NCI-H2107 treated with DMSO at 0.1 percent for 48 hours (cell line): Measurements from ENCODE around the gene FERMT1.
"Not testable (repeated sequence)": the region's sequence is repeated elsewhere in the genome, so short reads cannot be mapped to it uniquely, and the experiment has no call there.

Experiments
- DNase-seq: peaks from one replicate; lab custom pipeline; 2025; ENCODE audit not compliant: unreplicated experiment; lab: John Stamatoyannopoulos, UW

Gene FERMT1

DNA sequence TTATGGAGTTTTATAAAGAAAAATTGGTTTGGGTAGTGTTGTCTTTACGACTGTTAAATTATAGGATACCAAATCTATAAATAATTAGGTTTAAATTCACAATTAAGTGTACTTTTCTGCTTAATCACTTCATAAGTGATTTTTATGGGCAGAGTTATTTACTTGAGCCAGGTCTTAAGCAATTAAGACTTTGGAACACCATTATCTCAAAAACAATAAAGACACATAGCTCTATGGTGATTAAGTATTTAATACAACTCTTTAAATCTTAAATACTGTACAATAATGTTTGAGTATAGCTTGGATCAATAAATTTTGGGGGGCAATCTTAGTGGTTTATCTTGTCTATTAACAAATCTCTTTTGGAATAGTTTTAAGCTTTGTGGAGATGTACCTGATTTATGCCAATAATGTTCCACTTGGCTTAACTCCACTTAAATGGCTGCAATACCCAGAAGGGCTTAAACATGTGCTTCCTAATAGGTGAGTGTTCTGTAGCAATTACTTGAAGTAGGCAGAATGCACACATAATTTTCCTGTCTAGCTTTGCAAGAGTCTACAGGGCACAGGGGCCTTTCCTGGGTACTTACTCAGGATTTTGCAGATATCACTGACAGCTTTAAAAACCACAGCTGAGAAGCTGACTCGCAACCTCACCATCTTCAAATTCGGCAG is 7.5 kb downstream of the FERMT1 start:
- DNase-seq, result no peak

DNA sequence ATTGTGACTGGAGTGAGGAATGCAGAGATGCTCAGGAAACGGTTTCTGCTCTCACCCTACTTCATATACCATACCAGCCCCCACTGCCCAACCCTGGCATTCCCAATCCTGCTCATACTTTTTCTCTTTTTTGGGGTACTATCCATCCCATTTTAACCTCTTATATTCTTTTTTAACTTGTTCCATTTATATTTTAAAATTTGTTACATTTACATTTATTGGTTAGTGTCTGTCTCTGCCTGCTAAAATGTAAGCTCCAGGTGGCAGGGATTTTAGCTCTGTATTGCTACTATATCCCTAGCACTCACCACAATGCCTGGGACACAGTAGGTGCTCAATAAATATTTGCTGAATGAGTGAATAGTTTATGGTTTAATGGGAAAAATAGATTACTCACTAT is 8.1 kb downstream of the FERMT1 start:
- DNase-seq, result no peak

DNA sequence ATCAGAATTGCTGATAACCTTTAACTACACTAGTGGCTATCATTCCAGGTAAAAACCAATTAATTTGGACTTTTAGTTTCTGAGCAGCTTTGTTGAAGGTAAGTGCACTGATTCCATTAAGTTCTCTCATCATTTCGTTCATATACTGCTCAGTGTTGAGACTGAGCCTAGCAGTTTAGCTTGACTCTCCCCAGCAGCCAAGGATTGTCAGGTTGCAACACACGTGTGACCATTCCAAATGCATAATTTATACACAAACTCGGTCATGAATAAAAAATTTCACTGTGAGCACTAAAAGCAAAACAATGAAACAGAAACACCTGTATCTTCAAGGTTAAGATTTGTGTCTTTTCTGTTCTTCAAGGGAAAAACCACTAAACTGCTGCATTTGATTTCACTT is 8.9 kb downstream of the FERMT1 start:
- DNase-seq, result no peak

DNA sequence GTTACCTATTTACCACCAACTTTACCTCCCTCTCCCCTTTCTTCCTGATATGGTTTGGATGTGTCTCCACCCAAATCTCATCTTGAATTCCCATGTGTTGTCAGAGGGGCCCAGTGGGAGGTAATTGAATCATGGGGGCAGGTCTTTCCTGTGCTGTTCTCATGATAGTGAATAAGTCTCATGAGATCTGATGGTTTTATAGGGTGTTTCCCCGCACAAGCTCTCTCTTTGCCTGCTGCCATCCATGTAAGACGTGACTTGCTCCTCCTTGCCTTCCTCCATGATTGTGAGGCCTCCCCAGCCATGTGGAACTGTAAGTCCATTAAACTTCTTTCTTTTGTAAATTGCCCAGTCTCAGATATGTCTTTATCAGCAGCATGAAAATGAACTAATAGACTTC is 9.9 kb downstream of the FERMT1 start:
- DNase-seq, result not testable (repeated sequence)

DNA sequence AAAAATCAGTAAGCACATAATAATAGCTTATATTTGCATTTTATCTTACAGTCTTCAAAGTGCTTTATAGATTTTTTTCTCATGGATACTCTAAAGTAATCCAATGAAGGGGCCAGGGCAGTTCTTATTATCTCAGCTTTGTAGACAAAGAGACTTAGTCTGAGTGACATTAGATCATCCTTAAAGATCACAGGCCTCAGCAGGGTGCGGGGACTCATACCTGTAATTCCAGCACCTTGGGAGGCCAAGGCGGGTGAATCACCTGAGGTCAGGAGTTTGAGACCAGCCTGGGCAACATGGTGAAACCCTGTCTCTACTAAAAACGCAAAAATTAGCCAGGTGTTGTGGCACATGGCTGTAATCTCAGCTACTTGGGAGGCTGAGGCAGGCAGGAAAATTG is 14.5 kb downstream of the FERMT1 start:
- DNase-seq, result no peak

DNA sequence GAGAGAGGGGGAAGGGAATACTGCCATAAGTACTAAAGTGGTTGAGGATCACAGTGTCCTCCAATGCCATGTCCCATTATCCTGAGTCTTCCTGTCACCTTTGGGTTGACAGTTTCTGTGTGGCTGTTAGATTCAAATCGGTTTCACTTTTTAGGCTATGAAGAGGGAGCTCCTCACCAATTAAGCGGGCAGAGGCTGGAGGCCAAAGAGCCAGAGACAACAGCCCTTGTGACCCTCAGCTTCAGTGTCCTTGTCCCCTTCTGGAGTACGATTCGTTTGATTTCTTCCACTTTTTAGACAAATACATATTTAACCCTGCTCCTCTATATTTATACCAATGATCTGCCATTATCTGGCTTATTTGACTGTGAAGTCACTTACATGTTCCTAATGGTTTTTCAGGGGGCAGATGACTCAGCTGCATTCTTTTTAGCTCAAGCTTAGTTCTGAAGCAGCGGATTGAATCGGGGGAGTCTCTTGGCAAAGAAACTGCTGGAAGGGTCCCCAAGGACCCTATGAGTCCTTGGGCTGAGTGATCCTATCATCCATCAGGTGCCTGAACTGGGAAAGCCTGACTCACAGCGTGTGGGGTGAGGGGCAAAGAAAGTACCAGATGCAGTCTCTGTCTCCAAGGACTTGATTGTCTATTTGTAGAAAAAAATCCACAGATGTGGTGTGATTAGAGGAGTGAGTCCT is 18.2 kb downstream of the FERMT1 start:
- no peak for DNase-seq

DNA sequence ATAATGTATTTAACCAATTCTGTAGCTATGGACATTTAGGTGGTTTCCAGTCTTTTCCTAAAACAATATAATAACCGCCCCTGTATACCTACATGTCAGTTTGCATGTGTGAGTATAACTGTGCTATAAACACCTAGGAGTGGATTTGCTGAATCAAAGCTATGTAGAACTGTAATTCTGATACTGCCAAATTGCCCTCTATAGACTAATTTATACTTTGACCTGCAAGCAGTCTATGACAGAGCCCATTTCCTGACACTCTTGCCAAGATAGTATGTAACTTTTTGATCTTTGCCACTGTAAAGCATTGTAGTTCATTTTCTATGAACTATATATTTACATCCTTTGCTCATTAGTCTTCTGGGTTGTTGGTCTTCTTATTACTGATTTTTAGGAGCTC is 19.5 kb downstream of the FERMT1 start:
- no peak for DNase-seq

DNA sequence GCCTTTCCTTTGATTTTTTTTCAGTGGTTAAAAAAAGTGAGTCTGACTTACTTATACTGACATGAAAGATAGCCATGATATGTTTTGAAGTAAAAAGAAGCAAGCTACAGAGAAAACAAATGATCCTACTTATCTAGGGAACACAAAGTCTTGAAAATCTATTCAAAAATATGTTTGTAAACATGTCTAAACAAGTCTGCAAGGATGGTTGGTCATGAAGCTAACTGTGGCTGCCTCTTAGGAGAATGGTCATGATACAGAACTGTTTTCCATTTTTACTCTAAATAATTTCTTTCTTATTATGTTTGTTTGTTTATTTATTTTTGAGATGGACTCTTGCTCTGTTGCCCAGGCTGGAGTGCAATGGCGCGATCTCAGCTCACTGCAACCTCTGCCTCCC is 21.5 kb downstream of the FERMT1 start:
- DNase-seq, result no peak

DNA sequence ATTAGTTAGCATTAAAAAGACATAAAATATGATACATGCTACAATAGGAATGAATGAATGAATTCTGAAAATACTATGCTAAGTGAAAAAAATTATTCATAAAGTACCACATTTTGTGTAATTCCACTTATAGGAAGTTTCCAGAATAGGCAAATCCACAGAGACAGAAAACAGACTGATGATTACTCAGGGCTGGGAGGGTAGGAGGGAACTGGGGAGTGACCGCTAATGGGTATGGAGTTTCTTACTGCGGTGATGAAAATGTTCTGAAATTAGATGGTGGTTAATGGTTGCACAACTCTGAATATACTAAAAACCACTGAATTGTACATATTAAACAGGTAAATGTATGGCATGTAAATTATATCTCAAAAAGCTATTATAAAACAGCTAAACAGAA is 22.6 kb downstream of the FERMT1 start:
- DNase-seq, result no peak

DNA sequence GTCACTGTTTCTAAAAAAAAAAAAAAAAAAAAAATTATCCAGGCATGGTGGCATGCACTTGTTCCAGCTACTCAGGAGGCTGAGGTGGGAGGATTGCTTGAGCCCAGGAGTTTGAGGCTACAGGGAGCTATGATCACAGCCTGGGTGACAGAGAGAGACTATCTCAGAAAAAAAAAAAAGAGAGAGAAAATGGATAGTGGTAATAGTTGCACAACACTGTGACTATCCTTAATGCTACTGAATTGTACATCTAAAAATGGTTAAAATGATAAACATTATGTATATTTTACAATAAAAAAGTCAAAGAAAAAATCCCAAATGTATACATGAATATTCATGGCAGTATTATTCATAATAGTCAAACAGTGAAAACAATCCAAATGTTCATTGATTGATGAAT is 23.0 kb downstream of the FERMT1 start:
- no peak for DNase-seq

DNA sequence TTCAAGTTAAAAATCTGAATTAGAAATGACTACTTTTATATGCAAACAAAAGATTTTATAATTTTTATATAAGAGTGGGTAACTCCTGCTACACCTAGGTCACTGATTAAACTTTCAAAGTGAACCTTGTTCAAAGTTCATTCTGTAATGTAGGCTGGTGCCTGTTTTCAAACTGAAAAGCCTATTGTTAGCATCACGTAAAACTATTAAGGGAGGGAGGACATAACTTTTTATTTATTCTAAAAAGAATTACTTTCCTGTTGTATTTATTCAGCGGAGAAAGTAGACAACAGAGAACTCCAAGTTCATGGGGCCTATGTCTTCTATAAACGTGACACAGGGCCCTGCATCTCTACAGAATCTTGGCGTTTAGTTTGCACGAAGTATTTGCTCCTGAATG is 27.4 kb downstream of the FERMT1 start:
- DNase-seq, result no peak

DNA sequence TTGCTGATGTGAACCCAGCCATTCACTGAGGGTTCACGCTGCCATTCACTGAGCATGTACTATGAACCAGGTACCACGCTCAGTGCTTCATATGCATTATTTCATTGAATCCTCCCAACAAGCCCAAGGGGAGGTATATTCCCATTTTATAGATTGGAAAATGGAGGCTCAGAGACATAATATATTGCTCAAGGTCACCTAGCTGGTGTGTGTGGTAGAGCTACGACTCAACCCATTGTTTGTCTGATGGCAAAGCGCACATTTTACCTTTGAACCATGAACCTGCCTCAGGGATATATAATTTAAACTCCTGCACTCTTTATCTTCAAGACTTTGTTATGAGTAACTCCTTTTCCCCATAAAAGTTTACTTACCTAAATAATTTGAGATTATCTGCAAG is 28.3 kb downstream of the FERMT1 start:
- no peak for DNase-seq

DNA sequence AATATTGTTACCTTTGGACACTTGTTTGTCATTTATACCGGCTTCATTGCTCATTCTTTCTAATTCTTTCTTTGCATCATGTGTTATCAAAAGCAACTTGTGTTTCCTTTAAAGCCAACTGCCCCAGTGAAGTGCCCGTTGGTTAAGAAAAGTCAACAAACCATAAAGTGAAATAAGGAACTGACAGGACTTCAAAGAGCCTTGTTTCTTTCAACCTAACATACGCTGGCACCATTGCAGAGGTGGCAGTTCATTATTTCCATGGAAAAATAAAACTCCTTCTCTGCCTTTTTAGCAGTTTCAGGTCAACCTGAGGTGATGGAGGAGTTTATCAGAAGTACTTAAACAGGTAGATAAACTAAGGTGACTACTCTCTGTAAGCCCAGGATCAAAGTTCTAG is 28.8 kb downstream of the FERMT1 start:
- no peak for DNase-seq

DNA sequence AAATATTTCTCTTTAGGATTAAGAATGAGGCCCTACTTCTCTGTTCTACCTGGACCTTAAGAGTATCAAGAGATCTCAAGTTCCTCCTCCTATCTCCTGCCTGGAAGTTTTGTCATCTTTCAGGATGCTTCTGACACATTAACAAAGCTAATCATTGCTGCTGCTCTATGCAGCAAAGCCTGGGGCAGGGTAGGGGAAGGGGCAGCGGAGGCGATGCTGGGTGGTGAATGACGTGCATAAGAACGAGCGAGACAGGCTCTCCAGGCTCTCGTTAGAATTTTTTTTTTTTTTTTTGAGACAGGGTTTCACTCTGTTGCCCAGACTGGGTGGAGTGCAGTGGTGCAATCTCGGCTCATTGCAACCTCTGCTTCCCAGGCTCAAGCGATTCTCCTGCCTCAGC is 31.2 kb downstream of the FERMT1 start:
- DNase-seq, result no peak

DNA sequence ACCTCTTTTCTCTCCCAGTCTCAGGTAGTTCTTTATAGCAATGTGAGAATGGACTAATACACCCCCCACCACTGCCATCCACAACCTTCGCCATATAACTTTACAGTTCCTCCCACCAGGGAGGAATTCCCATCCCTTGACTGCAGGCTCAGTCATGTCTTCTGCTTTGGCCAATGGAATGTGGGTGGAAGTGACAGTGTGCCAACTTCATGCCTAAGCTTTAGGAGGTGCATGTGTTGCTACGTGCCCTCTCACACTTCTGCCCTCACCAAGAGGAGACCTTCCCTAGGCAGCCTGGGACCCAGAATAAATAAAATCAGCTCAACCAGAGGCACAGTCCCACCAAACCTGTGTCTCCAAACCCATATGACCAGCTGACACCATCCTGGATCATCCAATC is 36.0 kb downstream of the FERMT1 start:
- DNase-seq, result no peak

DNA sequence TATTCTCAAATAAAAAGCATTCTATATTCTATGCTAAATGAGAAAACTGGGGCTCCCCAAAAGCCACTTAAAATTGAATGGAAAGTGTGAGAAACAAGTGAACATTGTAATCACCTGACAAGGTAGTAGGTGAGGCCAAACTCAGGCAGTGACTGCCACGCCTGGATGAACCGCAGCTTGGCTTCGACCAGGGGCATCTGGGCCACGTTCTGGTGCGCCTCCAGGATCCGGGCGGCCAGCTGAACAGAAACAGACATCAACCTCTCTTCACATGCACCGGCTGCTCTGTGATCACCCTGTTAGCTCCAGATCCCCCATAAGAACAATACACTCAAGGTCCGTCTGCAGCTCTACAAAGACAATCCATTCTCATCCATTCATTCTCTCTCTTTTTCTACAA is 38.9 kb downstream of the FERMT1 start:
- DNase-seq, result no peak

DNA sequence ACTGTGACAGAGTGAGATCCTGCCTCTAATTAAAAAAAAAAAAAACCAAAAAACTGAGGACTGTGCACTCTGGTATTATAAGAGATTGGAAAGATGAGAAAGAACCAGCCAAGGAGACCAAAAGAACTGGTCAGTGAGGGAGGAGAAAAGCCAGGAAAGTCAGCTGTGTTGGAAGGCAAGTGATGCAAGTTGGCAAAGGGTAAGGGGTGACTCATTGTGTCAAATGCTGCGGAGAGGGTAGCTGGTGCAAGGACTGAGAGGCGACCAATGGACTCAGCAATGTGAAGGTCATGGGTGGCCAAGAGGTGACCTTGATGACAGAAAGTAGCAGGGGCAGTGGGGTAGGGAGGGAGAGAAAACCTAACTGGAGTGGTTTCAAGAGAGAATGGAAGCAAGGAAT is 41.6 kb downstream of the FERMT1 start:
- no peak for DNase-seq

DNA sequence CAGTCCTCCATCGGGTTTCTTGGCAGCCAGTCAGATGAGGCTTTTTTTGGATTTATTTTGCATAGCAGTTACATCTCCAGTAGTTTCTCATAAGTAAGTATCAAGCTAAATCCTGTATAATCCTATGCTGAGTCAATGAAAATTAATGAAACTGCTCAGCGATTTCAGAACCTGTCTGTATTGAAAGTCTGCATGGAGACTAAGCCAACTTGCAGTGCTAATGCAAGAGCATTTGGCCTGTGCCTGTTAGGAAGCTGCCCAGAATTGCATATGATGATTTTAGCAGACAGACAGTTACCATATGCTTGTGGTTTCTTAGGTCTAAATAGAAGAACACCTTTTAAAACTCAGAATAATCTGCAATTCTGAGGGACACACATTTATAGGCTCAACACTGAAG is 43.8 kb downstream of the FERMT1 start:
- DNase-seq, result no peak

DNA sequence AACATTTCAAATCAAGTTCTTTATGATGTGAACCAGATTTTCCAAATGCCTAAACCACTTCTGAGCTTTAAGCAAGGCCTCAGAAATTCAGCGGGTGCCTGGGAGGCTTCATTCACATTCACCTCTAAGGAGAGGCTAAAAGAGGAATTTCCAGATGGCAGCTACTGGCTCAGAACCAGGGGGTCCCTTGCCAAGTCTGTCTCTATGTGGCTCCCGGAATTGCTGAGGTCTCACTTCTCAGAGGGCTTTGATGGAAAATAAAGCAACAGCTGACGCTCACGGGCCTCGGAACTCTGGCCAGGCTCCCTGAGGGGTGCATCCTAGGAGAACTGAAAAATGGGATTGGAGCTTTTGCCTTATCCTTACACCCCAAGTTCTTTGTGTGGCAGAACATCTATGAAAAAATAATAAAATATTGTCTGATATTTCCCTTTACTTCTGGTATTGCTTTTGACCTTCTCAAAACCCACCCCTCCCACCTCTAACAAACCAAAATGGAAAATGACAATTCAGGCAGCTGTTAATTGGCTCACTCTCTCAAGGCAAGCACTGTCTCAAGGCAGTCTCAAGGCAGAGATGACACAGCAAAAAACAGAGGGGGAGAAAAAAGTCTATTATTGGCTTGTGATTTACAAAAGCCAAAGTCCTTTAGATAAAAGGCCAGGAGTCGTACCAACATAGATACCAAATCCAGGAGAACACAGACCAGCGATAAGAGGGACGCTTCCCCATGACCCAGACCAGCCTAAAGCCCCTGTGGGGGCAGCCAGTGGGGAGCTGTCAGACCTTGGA is 47.2 kb downstream of the FERMT1 start:
- DNase-seq, result no peak

DNA sequence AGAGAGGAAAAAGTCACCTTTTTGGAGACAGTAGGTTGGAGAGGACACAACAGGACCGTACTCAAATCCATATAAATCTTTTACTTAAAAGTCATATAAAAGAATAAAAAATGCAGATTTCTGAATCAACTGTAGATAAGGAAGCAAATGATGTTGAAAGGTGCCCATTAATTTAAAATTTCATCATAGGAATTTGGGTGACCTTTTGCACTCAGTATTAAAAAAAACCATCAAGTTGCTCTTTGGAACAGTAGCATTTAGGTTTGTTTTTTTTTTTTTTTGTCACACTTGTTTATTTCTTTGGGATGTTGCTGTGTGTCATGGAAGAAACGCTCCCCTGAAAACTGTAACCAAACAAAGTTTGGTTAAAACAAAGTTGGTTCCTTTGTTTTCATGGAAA is 48.0 kb downstream of the FERMT1 start:
- no peak for DNase-seq

DNA sequence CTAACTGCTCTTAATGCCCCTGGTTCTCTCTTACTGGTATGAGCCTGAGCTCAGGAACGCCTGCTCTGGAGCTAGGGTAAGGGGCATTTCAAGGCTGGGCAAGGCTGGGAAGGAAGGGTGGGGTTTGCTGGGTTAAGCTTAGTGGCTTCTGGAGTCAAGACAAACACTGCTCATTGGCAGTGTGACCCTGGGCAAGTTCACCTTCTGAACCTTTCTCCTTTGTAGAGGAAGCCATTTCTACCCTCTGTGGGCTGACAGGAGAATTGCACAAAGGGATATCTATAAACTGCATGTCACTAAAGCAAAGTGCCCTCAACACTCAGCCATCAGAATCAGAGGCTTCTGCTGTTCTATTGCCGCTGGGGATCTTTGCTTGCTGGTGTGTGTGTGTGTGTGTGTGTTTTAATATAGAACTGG is 48.7 kb downstream of the FERMT1 start:
- DNase-seq, result peak; percentile 13
